Smooth muscle cell (in vitro differentiated cells): Measurements from ENCODE around the gene PRRC2B. TPM values are rescaled to one million over a fixed set of nuclear protein-coding genes. Genes with fewer than 3 reads are reported as not detected.

Source experiments
- DNase-seq: peaks from one replicate; lab custom pipeline; 2025; ENCODE audit not compliant: unreplicated experiment; lab: John Stamatoyannopoulos, UW
- H2AFZ ChIP-seq: fragments of 200-600 bp; sonication (generic); 2 replicates; pipeline ENCODE4 v1.6.0; 2016; ENCODE audit warnings: antibody characterized with exemption, low read depth, mild to moderate bottlenecking
- H3F3A ChIP-seq: fragments of 200-600 bp; sonication (generic); 2 replicates; pipeline ENCODE4 v1.6.0; 2017; ENCODE audit warnings: antibody characterized with exemption, low read depth
- H3K27ac ChIP-seq: fragments of 200-600 bp; sonication (generic); 2 replicates; pipeline ENCODE4 v1.5.1; 2016; ENCODE audit warnings: low read depth, mild to moderate bottlenecking
- H3K27me3 ChIP-seq: fragments of 200-600 bp; sonication (generic); 2 replicates; pipeline ENCODE4 v1.6.1; 2016; ENCODE audit warnings: low read depth, mild to moderate bottlenecking
- H3K36me3 ChIP-seq: fragments of 200-600 bp; sonication (generic); 2 replicates; pipeline ENCODE4 v1.5.1; 2016; ENCODE audit warnings: low read depth
- H3K4me1 ChIP-seq: fragments of 200-600 bp; sonication (generic); 2 replicates; pipeline ENCODE4 v1.5.1; 2016; ENCODE audit warnings: low read depth
- H3K4me2 ChIP-seq: fragments of 200-600 bp; sonication (generic); 2 replicates; pipeline ENCODE4 v1.6.0; 2016; ENCODE audit warnings: mild to moderate bottlenecking
- H3K4me3 ChIP-seq: fragments of 200-600 bp; sonication (generic); 2 replicates; pipeline ENCODE4 v1.5.1; 2016; ENCODE audit warnings: mild to moderate bottlenecking
- H3K79me2 ChIP-seq: fragments of 200-600 bp; sonication (generic); 2 replicates; pipeline ENCODE4 v1.6.0; 2016; ENCODE audit warnings: low read depth, mild to moderate bottlenecking
- H3K9ac ChIP-seq: fragments of 200-600 bp; sonication (generic); 2 replicates; pipeline ENCODE4 v1.6.0; 2016; ENCODE audit warnings: low read depth
- H3K9me3 ChIP-seq: fragments of 200-600 bp; sonication (generic); replicated peaks from 2 replicates; pipeline ENCODE4 v1.5.1; 2016; ENCODE audit warnings: low read depth
- H4K20me1 ChIP-seq: fragments of 200-600 bp; sonication (generic); 2 replicates; pipeline ENCODE4 v1.6.0; 2016; ENCODE audit warnings: low read depth
- CTCF ChIP-seq: fragments of 200-600 bp; sonication (generic); IDR thresholded peaks from 2 replicates; pipeline ENCODE4 v1.5.1; 2017; ENCODE audit warnings: borderline replicate concordance, mild to moderate bottlenecking, antibody characterized with exemption; ENCODE audit not compliant: insufficient read depth, poor library complexity, severe bottlenecking
- WGBS: methylation state at CpG from one replicate; pipeline ENCODE4 v1.1.7; 2016; ENCODE audit warnings: low lambda C conversion rate; 5-methylcytosine and 5-hydroxymethylcytosine counted together
- polyA plus RNA-seq: library from polyadenylated mRNA; unstranded; fragments of >200 nt; fragmentation: Nextera tagmentation; extraction: Ambion mirVana; gene quantifications from 2 replicates; pipeline ENCODE4 v1.2.1, GENCODE V29; 2016
- total RNA-seq: library from RNA; depleted of rRNA; stranded (reverse); fragments of >200 nt; gene quantifications from 2 replicates; pipeline ENCODE4 v1.2.3, GENCODE V29; 2014

Gene PRRC2B
- total and polyA plus RNA-seq, 2 experiments from 2014 or later, result 38.6 to 97.2 TPM

GRCh38 chr9:131516100-131516499, 122.2 kb downstream of the PRRC2B start:
- no peak for DNase-seq
- H3K27me3 ChIP-seq, result no peaks in the 10 kb centered on the region
- no peaks in the 10 kb centered on the region for H3K36me3 ChIP-seq
- WGBS, result 94% methylated on average over 15 of the region's 15 CpGs
- H3K4me2 ChIP-seq, result no peak overlapping the region
- no peak for TF ChIP-seq CTCF
- no peaks in the 10 kb centered on the region for H3K4me1 ChIP-seq
- H3K27ac ChIP-seq, result no peak overlapping the region
- H3K79me2 ChIP-seq, result no peaks in the 10 kb centered on the region
- no peaks in the 10 kb centered on the region for H4K20me1 ChIP-seq
- H3F3A ChIP-seq, result no peaks in the 10 kb centered on the region
- H3K9ac ChIP-seq, result no peak overlapping the region
- H3K9me3 ChIP-seq, result no peaks in the 10 kb centered on the region
- no peak overlapping the region for H3K4me3 ChIP-seq
- H2AFZ ChIP-seq, result no peak overlapping the region

- WGBS, result 98% methylated on average over 9 of the region's 9 CpGs
- no peak overlapping the region for H2AFZ ChIP-seq
- H3K9me3 ChIP-seq, result no peaks in the 10 kb centered on the region
- no peaks in the 10 kb centered on the region for H4K20me1 ChIP-seq
- H3K79me2 ChIP-seq, result no peaks in the 10 kb centered on the region
- H3F3A ChIP-seq, result no peaks in the 10 kb centered on the region
- no peaks in the 10 kb centered on the region for H3K36me3 ChIP-seq
- H3K9ac ChIP-seq, result no peak overlapping the region
- no peak overlapping the region for H3K4me2 ChIP-seq
- H3K4me1 ChIP-seq, result no peaks in the 10 kb centered on the region
- H3K27me3 ChIP-seq, result no peaks in the 10 kb centered on the region
- no peak for TF ChIP-seq CTCF
- no peak overlapping the region for H3K4me3 ChIP-seq
- no peak for DNase-seq
- H3K27ac ChIP-seq, result no peak overlapping the region
Measured at GRCh38 chr9:131516930-131517329, 123.0 kb downstream of the PRRC2B start.

- no peak overlapping the region for H3K9ac ChIP-seq
- H3K4me3 ChIP-seq, result no peak overlapping the region
- H4K20me1 ChIP-seq, result no peaks in the 10 kb centered on the region
- no peaks in the 10 kb centered on the region for H3K4me1 ChIP-seq
- no peaks in the 10 kb centered on the region for H3K36me3 ChIP-seq
- no peak overlapping the region for H2AFZ ChIP-seq
- DNase-seq, result no peak
- no peak for TF ChIP-seq CTCF
- peaks cover 2% of the 10 kb centered on the region for H3F3A ChIP-seq
- no peaks in the 10 kb centered on the region for H3K79me2 ChIP-seq
- H3K27me3 ChIP-seq, result no peaks in the 10 kb centered on the region
- no peaks in the 10 kb centered on the region for H3K9me3 ChIP-seq
- WGBS, result 70% methylated on average over 11 of the region's 11 CpGs
- no peak overlapping the region for H3K27ac ChIP-seq
- no peak overlapping the region for H3K4me2 ChIP-seq
Measured at GRCh38 chr9:131517761-131518190, 123.9 kb downstream of the PRRC2B start.

- H3K79me2 ChIP-seq, result no peaks in the 10 kb centered on the region
- H3K9ac ChIP-seq, result no peak overlapping the region
- 95% methylated on average over 20 of the region's 20 CpGs for WGBS
- H3K27me3 ChIP-seq, result no peaks in the 10 kb centered on the region
- H3F3A ChIP-seq, result peaks cover 6% of the 10 kb centered on the region
- H3K4me3 ChIP-seq, result no peak overlapping the region
- no peaks in the 10 kb centered on the region for H3K36me3 ChIP-seq
- H3K27ac ChIP-seq, result no peak overlapping the region
- no peaks in the 10 kb centered on the region for H3K9me3 ChIP-seq
- H3K4me1 ChIP-seq, result no peaks in the 10 kb centered on the region
- DNase-seq, result no peak
- peaks cover 4% of the 10 kb centered on the region for H4K20me1 ChIP-seq
- TF ChIP-seq CTCF, result no peak
- no peak overlapping the region for H3K4me2 ChIP-seq
- H2AFZ ChIP-seq, result no peak overlapping the region
Measured at GRCh38 chr9:131518553-131518952, 124.7 kb downstream of the PRRC2B start.
